Stimulated activated CD4-positive, alpha-beta T cell treated with anti-CD3 and anti-CD28 coated beads, Interleukin-4, amount 100 ng/mL, for 4 hours (primary cell): ENCODE results near the gene MYBPHL.
"Not testable (repeated sequence)": the region's sequence is repeated elsewhere in the genome, so short reads cannot be mapped to it uniquely, and the experiment has no call there.

Experiments used
- DNase-seq, 2 experiments: peaks; one replicate each; pipeline ENCODE4 v3.0.0-alpha.2; 2020

MYBPHL gene

GRCh38 chr1:109304226-109304920 is 2.4 kb downstream of the MYBPHL start:
- no peak for DNase-seq

- no peak for DNase-seq
Observed at GRCh38 chr1:109301874-109302273, 4.9 kb downstream of the MYBPHL start.

GRCh38 chr1:109300650-109301151 is 6.1 kb downstream of the MYBPHL start:
- DNase-seq: no peak

GRCh38 chr1:109299558-109300343 is 7.1 kb downstream of the MYBPHL start:
- DNase-seq: no peak

- no peak for DNase-seq
Observed at GRCh38 chr1:109298666-109299557, 7.9 kb downstream of the MYBPHL start.

GRCh38 chr1:109296782-109297181 is 10.0 kb downstream of the MYBPHL start:
- no peak for DNase-seq

- no peak for DNase-seq
Observed at GRCh38 chr1:109295712-109296415, 10.9 kb downstream of the MYBPHL start.

- DNase-seq: no peak
Observed at GRCh38 chr1:109294481-109294880, 12.3 kb downstream of the MYBPHL start.

- no peak for DNase-seq
Observed at GRCh38 chr1:109293026-109293425, 13.8 kb downstream of the MYBPHL start.

GRCh38 chr1:109292364-109292763 is 14.4 kb downstream of the MYBPHL start:
- no peak for DNase-seq

- DNase-seq: no peak
Observed at GRCh38 chr1:109290998-109291397, 15.8 kb downstream of the MYBPHL start.

GRCh38 chr1:109290137-109290536 is 16.7 kb downstream of the MYBPHL start:
- no peak for DNase-seq

GRCh38 chr1:109286762-109287161 is 20.0 kb downstream of the MYBPHL start:
- DNase-seq: not testable (repeated sequence)

- DNase-seq: no peak
Observed at GRCh38 chr1:109283748-109284600, 22.8 kb downstream of the MYBPHL start.

- peak; percentile 83 to 86 for DNase-seq
Observed at GRCh38 chr1:109282952-109283747, 23.7 kb downstream of the MYBPHL start, which contains the start of gene PSRC1. Gene PSRC1 (minus strand): TSS chr1:109283145.

GRCh38 chr1:109282497-109282951 is 24.3 kb downstream of the MYBPHL start:
- no peak for DNase-seq

GRCh38 chr1:109281680-109282496 is 24.9 kb downstream of the MYBPHL start:
- DNase-seq: no peak

- DNase-seq: no peak
Observed at GRCh38 chr1:109280862-109281261, 25.9 kb downstream of the MYBPHL start.

GRCh38 chr1:109279615-109280278 is 27.1 kb downstream of the MYBPHL start:
- DNase-seq: no peak
